ENCODE measurements around the gene MAS1L.

Gene MAS1L

GRCh38 chr6:29528988-29529560 lies 41.3 kb upstream of the MAS1L start:
- TF ChIP-seq FOXP2 (optimal IDR thresholded peaks at IDR 0.05; ENCODE audit: borderline replicate concordance, extremely low read depth, extremely low read length, insufficient read depth) (no peak), TAF1 (IDR thresholded peaks at IDR 0.05; ENCODE audit: borderline replicate concordance, insufficient read depth, low read length) (no peak), SIN3A (IDR thresholded peaks at IDR 0.05; ENCODE audit: borderline replicate concordance, insufficient read depth, low read length) (no peak), POLR2AphosphoS5 (IDR thresholded peaks at IDR 0.05; ENCODE audit: low read depth, low read length) (no peak), REST (IDR thresholded peaks at IDR 0.05; ENCODE audit: insufficient read depth in 1 of 2, low read depth in 2 of 2, low read length in 2 of 2) (no peak)

- TF ChIP-seq REST (IDR thresholded peaks at IDR 0.05; ENCODE audit: insufficient read depth in 1 of 2, low read depth in 2 of 2, low read length in 2 of 2) = no peak
- no peak for TF ChIP-seq TAF1 (IDR thresholded peaks at IDR 0.05; ENCODE audit: borderline replicate concordance, insufficient read depth, low read length)
- TF ChIP-seq POLR2AphosphoS5 (IDR thresholded peaks at IDR 0.05; ENCODE audit: low read depth, low read length) = no peak
- TF ChIP-seq FOXP2 (optimal IDR thresholded peaks at IDR 0.05; ENCODE audit: borderline replicate concordance, extremely low read depth, extremely low read length, insufficient read depth) = no peak
- TF ChIP-seq SIN3A (IDR thresholded peaks at IDR 0.05; ENCODE audit: borderline replicate concordance, insufficient read depth, low read length) = no peak
Observed at GRCh38 chr6:29528300-29528931, 40.7 kb upstream of the MAS1L start.

GRCh38 chr6:29527564-29527963 lies 39.8 kb upstream of the MAS1L start:
- TF ChIP-seq REST (IDR thresholded peaks at IDR 0.05; ENCODE audit: insufficient read depth in 1 of 2, low read depth in 2 of 2, low read length in 2 of 2) (no peak), FOXP2 (optimal IDR thresholded peaks at IDR 0.05; ENCODE audit: borderline replicate concordance, extremely low read depth, extremely low read length, insufficient read depth) (no peak), SIN3A (IDR thresholded peaks at IDR 0.05; ENCODE audit: borderline replicate concordance, insufficient read depth, low read length) (no peak), TAF1 (IDR thresholded peaks at IDR 0.05; ENCODE audit: borderline replicate concordance, insufficient read depth, low read length) (no peak), POLR2AphosphoS5 (IDR thresholded peaks at IDR 0.05; ENCODE audit: low read depth, low read length) (no peak)

DNA sequence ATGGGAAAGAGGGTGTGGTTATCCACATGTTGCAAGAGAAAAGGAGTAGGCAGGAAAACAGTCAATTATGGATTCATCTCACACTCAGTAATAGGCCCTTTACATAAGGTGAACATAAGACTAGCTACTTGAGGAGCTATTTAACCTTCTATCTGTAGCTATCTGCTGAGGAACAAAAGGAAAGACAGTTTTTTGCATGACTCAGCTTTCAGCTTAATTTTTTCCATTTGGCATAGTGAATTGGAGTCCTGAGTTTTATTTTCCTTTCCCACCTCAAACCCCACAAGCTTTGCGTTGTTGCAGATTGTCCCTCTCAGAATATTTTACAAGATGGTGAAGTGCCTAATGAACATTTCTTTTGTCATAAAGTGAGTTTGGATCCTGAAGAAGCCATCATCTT lies 39.4 kb upstream of the MAS1L start:
- TF ChIP-seq SIN3A (IDR thresholded peaks at IDR 0.05; ENCODE audit: borderline replicate concordance, insufficient read depth, low read length) (no peak), POLR2AphosphoS5 (IDR thresholded peaks at IDR 0.05; ENCODE audit: low read depth, low read length) (no peak), FOXP2 (optimal IDR thresholded peaks at IDR 0.05; ENCODE audit: borderline replicate concordance, extremely low read depth, extremely low read length, insufficient read depth) (no peak), REST (IDR thresholded peaks at IDR 0.05; ENCODE audit: insufficient read depth in 1 of 2, low read depth in 2 of 2, low read length in 2 of 2) (no peak), TAF1 (IDR thresholded peaks at IDR 0.05; ENCODE audit: borderline replicate concordance, insufficient read depth, low read length) (no peak)

Measured in PFSK-1 (cell line).